Inflammatory macrophage treated with lipopolysaccharide for 4 hours (primary cell): ENCODE results near the gene APBB1.

Source experiments
- DNase-seq: peaks from one replicate; pipeline ENCODE4 v3.0.0-alpha.2; 2020

Gene APBB1

DNA sequence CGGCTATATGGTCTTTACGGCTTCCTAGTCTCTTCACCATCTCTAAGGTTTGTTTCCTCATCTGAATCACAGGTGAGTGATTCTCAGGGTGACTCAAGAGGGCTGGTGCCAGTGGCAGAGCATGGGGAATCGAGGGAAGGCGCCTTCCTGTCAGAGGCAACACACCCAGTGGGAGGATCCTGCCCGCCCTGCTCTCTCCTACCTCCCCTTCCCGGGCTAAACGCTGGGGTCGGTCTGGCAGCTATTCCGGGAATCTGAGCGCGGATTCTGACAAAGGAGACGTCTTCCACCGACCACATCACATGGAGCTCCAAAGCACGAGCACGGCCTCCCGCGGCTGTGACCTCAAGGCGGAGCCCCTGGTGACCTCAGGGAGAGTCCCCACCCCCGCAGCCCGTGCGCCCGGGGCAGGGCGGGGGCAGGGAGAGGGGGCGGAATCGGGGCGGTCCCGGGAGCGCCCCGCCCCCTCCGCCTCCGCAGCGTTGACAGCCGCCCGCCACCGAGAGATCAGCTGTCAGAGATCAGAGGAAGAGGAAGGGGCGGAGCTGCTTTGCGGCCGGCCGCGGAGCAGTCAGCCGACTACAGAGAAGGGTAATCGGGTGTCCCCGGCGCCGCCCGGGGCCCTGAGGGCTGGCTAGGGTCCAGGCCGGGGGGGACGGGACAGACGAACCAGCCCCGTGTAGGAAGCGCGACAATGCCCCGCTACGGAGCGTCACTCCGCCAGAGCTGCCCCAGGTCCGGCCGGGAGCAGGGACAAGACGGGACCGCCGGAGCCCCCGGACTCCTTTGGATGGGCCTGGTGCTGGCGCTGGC, 28.8 kb downstream of the APBB1 start, which contains the start of gene SMPD1:
SMPD1 (plus strand) TSS at position 570 of the 813 bp plus-strand sequence; CDS start at position 695, 125 bp downstream.
- DNase-seq = peak; percentile 94

DNA sequence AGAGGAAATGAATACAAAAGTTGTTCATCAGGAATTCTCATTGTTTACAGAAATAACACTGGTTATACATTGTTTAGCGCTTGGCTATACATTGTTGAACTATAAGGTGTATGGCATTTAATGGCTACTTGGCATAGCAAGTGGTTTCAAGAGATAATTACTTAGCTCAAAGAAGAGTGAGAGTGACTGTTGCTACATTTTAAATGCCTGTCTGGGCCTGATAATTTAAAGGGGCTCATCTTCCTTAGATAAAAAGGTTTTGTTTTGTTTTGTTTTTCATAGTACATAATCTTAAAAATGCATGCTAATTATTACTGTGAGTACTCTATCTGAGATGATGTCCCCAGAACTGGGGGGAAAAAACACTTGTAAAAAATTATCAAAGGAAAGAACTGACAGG, 30.1 kb downstream of the APBB1 start:
- no peak for DNase-seq

- DNase-seq = no peak
Measured at GRCh38 chr11:6387811-6388599, 30.9 kb downstream of the APBB1 start.

GRCh38 chr11:6385046-6385777, 33.7 kb downstream of the APBB1 start:
- no peak for DNase-seq

- no peak for DNase-seq
Measured at GRCh38 chr11:6378640-6378989, 40.3 kb downstream of the APBB1 start.

DNA sequence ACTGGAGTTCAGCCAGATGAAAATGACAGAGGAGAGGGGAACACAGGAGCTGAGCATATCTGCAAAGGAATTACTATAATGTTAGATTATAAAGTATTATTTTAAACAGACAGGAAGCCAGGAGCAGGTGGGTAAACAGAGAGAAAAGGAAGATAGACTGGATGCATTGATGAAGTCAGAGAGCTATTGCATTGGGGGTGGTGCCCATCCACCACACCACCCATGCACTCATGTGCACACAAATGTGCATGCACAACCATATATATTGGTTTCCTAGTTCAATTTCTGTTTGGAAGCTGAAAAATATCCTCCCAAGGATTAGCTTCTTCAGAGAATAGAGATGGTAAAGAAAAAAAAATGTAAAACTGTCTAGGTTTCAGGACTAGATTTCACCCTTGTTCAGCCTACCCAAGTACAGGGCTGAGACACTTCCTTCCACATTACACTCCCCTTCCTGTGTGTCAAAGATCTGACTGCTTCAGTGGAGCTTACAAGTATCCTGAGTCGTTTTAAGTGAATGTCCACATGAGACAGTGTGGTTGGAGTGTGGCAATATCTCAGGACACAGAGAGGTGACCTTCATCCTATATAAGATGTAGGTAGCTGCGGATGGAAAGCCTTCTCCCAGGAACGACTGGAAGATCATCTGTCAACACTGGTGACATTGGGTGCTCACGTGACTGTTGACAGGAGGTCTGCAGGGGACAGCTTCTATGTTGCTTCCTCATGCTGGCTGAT, 40.8 kb downstream of the APBB1 start:
- peak; percentile 45 for DNase-seq

DNA sequence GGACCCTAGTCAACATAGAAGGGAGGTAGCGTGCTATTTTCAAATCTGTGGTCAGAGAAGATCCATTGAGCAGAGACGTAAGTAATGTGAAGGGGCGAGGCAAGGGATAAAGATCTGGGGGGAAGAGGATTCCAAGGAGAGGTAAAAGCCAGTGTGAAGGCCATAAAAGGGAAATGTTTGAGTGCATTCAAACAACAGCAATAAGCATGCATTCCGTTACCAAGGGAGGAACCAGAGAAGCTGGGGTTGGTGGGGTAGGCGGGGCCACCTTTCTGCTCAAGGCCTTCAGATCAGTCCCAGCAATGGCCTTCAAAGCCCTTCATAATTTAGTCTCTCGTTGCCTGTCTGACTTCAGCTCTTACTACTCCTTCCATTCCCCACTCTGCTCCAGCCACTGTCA, 47.1 kb downstream of the APBB1 start:
- no peak for DNase-seq

DNA sequence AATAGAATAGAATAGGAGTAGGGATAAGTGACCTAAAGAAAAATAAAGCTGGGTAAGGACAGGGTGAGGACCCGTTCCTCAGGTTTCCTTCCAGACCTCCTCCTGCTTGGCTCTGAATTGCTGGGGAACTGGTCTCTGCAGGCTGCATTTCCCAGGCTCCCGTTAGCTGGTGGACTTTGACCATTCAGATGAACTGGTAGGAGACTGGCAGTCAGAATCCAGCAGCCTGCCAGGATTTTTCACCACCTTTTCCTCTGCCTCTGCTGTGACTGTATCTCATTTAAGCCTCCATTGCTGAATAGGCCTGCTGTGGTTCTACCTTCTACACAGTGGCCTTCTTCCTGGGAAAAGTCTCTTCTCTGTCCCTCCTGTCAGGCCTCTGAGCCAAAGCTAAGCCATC, 53.2 kb downstream of the APBB1 start:
- no peak for DNase-seq

DNA sequence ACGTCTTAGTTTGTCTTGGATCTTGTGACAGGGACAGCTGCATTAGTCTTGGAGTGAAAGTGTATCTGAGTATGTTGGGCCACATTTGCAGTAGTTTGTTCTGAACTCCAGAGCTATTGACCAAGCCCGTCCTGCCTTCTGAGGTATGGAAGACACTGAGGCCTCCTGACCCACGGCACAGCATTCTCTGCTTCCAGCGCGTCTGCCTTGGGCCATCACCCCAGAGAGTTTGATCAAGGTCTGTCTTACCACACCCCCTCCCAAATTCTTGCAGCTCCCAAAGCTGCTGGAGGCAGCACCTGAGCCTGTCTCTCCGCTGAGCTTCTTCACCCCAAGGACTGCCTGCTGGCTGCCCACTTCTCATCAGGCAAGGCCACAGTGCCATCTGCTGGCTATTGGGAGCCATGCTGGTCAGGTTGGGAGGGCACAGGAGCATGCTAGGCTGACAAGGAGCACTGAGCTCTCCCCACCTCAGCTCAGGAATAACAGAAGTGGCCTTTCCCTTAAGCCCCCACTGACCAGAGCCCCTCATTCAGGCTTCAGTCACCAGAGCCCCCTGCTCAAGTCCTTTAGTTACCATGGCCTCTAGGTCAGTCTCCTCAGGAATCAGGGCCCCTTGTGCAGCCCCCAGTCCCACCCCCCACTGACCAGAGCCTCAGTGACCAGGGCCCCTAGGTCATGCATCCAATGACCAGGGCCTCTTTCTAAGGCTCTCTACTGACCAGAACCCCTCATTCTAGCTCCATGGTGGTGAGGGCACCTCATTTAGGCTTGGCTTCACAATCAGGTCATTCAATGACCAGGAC, 55.8 kb downstream of the APBB1 start:
- peak; percentile 73 for DNase-seq

- DNase-seq = no peak
Measured at GRCh38 chr11:6362185-6362872, 56.6 kb downstream of the APBB1 start.

DNA sequence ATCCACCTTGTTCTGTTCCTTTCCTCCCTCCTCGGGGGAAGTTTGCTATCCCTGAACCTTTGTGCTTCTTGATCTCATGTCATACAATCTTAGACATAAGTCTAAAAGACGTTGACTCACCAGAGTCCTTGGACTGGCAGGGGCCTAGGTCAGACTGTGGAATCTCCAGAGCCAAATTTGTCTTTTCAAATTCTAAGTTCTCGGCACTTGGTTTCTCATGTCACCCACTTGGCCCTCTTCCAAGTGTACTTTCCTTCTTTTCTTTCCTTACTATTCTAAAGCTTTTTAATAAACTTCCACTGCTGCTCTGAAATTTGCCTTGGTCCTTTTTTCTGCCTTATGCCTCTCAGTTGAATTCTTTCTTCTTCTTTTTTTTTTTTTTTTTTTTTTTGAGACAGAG, 58.7 kb downstream of the APBB1 start:
- no peak for DNase-seq

- DNase-seq = peak; percentile 93
Measured at GRCh38 chr11:6357222-6357621, 61.7 kb downstream of the APBB1 start.

DNA sequence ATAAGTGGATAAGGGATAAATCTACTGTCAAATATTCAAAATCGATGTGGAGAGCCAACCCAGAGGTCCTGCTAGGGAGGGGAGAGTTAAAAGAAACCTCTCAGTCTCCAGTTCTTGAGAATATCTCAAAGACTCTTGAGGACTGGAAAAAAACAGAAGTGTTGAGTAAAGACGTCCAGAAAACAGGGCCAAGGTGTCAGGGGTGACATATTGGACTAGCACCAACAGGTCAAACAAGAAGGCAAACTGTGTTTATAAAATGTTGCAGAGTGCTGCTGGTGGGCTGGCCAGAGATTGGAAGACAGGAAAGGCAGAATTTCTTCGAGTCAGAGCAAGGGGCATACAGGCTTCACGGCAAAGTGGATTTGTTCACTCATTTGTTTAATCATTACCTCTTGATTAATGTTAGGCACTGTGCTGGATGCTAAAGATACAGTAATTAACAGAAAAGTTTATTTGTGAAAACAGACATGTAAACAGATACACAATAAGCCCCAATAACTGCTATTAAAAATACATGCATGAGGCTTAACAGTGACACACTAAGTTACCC, 62.3 kb downstream of the APBB1 start:
- DNase-seq = no peak

- DNase-seq = no peak
Measured at GRCh38 chr11:6354651-6355485, 64.0 kb downstream of the APBB1 start.

DNA sequence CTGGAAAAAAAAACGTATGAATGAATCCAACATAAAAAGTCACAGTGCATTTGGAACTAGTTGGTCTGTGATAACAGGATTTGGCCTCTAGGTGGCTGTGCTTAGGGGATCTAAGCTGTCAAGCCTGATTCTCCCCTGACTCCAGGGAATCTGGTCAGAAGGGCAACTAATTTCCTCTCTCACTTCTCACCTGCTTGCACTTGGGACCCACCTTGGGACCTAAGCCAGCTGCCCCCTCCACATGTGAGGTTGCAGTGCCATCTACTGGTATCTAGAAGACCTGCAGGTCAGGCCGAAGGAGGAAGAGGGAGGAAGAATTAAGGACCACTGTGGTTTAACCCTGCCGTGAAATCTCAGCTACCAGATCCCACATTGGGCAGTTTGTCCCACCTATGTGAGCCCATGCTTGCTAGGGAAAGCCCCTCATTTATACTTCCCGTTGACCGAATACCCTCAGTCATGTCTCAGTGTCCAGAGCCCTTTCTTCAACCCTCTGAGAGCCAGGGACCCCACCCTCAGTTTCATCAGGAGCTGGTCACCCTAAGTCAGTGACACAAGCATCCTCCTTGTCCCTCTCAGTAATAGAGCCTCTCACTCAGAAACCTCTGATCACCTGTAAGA, 65.4 kb downstream of the APBB1 start:
- DNase-seq = peak; percentile 54

- no peak for DNase-seq
Measured at GRCh38 chr11:6351782-6352382, 67.0 kb downstream of the APBB1 start.

DNA sequence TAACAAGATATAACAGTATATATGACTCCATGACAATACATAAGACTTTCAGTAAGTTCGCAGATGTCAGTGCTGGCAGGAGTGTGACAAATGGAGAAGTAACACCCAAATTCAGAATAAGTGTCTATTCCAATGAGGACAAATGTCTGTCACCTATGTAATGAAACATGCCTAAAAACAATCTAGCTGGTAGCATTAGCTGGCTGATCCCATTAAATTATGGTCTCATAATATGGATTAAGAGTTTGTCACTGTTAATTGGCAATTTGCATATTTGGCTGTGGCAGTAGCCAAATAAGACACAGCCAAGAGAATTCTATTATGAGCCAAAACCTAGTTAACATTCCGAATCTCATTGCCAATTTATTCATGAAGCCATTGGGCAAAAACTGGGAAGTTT, 68.4 kb downstream of the APBB1 start:
- DNase-seq = no peak

GRCh38 chr11:6350043-6350442, 68.9 kb downstream of the APBB1 start:
- DNase-seq = no peak

DNA sequence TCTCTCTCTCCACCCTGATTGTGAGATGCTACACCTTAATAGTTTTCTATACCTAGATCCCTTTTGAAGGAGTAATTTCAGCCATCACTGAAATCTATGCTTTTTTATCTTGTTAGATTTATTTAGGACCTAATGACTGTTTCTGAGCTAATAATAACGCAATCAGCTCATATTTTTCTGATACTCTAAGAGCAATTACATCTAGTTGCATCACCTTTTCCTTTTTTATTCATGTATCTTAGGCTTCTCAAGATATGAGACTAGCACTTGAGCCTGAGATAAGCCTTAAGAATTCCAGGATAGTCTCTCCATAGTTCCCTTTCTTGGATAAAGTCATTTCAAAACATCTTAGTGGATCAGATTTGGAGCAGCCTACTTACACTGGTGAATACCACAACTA, 73.5 kb downstream of the APBB1 start:
- no peak for DNase-seq
